BE2C (cell line): ENCODE results near the gene LGMN.

Source experiments
- DNase-seq: peaks from one replicate; pipeline ENCODE4 v3.0.0-alpha.2; 2020
- H3K27me3 ChIP-seq: fragments of 250-450 bp; sonication (Bioruptor Pico); 2 replicates; pipeline ENCODE4 v1.5.1; 2020; ENCODE audit warnings: mild to moderate bottlenecking
- H3K36me3 ChIP-seq: fragments of 250-450 bp; sonication (Bioruptor Pico); 2 replicates; pipeline ENCODE4 v1.5.1; 2020; ENCODE audit warnings: mild to moderate bottlenecking
- H3K4me1 ChIP-seq: fragments of 250-450 bp; sonication (Bioruptor Pico); 2 replicates; pipeline ENCODE4 v1.5.1; 2020
- H3K4me3 ChIP-seq: 2 replicates; pipeline ENCODE4 v1.5.1; 2011; ENCODE audit warnings: low read depth, low read length
- H3K9me3 ChIP-seq: fragments of 250-450 bp; sonication (Bioruptor Pico); 2 replicates; pipeline ENCODE4 v1.5.1; 2020
- CTCF ChIP-seq: IDR thresholded peaks from 2 replicates; pipeline ENCODE4 v1.5.1; 2012; ENCODE audit warnings: mild to moderate bottlenecking, low read depth, low read length

Gene LGMN

GRCh38 chr14:92688434-92689375, 59.7 kb downstream of the LGMN start:
- H3K9me3 ChIP-seq: no peaks in the 10 kb centered on the region
- peak overlapping the region; percentile 58; the same call in 1 of the 2 replicates for H3K4me3 ChIP-seq
- H3K36me3 ChIP-seq: no peaks in the 10 kb centered on the region
- peaks cover 5% of the 10 kb centered on the region; the same call in 1 of the 2 replicates for H3K27me3 ChIP-seq
- H3K4me1 ChIP-seq: no peaks in the 10 kb centered on the region
- DNase-seq: peak; percentile 56
- TF ChIP-seq CTCF: no peak

DNA sequence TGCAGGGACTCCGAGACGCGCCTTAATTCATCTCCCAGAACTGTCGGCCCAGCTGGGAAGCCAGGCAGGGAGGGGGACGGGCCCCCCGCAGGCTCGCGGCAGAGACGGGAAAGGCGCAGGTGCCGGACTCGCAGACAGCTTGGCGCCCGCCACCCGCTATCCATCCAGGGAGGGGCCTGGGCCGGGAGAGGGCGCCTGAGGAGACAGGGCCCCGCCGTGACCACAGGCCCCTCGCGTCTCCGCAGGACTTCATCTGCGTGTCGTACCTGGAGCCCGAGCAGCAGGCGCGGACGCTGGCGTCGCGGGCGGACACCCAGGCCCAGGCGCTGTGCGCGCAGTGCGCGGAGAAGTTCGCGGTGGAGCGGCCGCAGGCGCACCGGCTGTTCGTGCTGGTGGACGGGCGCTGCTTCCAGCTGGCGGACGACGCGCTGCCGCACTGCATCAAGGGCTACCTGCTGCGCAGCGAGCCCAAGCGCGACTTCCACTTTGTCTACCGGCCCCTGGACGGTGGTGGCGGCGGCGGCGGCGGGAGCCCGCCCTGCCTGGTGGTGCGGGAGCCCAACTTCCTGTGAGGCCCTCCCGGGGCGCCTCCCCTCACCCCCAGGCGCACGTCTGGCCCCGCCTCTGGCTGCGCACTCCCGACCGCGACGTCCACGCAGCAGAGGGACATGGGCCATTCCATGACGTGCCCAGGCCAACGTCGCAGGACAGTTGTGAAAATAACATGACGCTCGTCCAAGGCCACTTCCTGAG, 60.6 kb downstream of the LGMN start:
- no peaks in the 10 kb centered on the region for H3K36me3 ChIP-seq
- H3K9me3 ChIP-seq: no peaks in the 10 kb centered on the region
- peak overlapping the region; percentile 58 for H3K4me3 ChIP-seq
- H3K4me1 ChIP-seq: no peaks in the 10 kb centered on the region
- H3K27me3 ChIP-seq: peaks cover 5% of the 10 kb centered on the region; the same call in 1 of the 2 replicates
- peak; percentile 50 for DNase-seq
- TF ChIP-seq CTCF: no peak

DNA sequence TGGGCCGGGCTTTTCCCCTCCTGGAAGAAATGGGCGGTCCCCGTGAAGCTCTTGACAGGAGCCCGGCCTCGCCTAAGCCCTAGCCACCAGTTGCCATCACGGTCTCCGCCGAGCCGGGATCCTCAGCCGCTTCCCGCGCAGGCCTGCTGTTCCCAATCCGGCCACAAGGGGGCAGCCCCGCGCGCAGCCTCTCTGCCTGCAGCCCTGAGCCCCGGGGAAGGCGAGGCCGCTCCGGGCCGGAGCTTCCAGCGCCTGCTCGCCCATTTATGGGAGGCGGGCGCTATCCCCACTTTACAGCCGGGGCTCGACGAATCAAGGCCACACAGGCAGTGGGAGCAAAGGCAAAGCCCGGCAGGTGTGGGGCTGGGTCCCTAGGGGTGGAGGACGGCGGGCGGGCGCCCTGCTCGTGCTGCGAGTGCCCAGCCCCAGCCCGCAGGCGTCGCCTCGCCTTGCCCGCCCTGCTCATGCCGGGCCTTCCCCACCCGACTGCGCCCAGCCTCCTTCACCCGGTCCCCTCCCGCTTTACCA, 61.5 kb downstream of the LGMN start:
- peak; percentile 80 for TF ChIP-seq CTCF
- no peaks in the 10 kb centered on the region for H3K4me1 ChIP-seq
- no peaks in the 10 kb centered on the region for H3K9me3 ChIP-seq
- peak; percentile 89 for DNase-seq
- H3K4me3 ChIP-seq: peak overlapping the region; percentile 58
- H3K36me3 ChIP-seq: no peaks in the 10 kb centered on the region
- H3K27me3 ChIP-seq: peaks cover 5% of the 10 kb centered on the region; the same call in 1 of the 2 replicates

DNA sequence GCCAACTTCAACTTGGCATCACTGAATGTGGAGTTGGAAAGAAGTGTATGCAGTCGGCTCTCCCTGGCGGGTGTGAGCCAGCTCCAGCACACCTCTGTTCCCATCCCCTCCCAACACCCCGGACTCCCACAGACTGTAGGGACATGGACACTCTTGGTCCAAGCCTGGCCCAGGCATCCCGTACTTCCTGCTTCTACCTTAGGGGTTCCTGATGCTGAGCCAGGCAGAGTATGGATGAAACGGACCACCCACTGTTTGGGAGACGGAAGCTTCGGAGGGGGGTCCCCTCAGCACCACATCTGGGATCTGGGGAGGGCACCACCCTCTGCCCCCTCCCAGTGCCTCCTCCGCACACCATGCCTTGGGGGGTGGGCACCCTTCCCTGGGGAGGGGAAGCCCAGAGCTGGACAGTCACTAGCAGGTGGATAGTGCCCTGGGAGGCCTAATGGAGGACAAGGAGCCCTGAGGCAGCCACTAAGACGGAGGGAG, 62.0 kb downstream of the LGMN start:
- TF ChIP-seq CTCF: no peak
- H3K36me3 ChIP-seq: no peaks in the 10 kb centered on the region
- peak overlapping the region; percentile 58 for H3K4me3 ChIP-seq

DNA sequence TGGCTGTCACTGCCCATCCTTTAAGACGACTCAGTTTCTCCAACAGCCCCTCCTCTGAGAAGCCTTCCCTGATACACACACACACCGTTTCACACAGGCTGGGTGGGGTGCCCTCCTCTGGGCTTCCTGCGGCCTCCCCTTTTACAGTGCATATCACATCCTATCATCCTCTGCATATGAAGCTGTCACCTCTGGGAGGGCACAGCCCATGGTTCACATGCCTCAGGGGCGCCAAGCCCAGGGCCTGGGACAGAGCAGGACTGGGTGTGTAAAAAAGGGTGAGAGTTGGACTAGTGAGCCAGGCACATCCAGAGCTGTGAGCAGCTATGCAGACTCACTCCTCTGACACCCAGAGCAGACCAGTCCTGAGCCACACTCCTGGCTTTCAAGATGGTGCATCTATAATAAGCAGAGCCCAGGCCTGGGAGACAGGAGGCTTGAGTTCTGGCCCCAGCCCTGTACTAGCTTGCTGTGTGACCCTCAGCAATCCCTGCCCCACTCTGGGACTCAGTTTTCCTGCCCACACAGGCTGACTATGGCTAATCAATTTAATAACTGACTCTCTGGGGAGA, 62.6 kb downstream of the LGMN start:
- TF ChIP-seq CTCF: no peak
- H3K9me3 ChIP-seq: no peaks in the 10 kb centered on the region
- no peak overlapping the region for H3K4me3 ChIP-seq
- no peaks in the 10 kb centered on the region for H3K4me1 ChIP-seq
- DNase-seq: no peak
- H3K36me3 ChIP-seq: no peaks in the 10 kb centered on the region
- H3K27me3 ChIP-seq: peaks cover 5% of the 10 kb centered on the region; the same call in 1 of the 2 replicates

More for the DNA sequence above, 62.0 kb downstream of the LGMN start:
- Histone ChIP-seq H3K27me3 (peaks cover 5% of the 10 kb centered on the region; the same call in 1 of the 2 replicates), H3K9me3 (no peaks in the 10 kb centered on the region), H3K4me1 (no peaks in the 10 kb centered on the region)
- no peak for DNase-seq
